ENCODE measurements around the gene MEIS2. TPM values are rescaled to one million over a fixed set of nuclear protein-coding genes. Genes with fewer than 3 reads are reported as not detected.
A peak's percentile ranks its signal among the peaks of the same experiment; 100 is the strongest.

MEIS2 gene
- total and polyA plus RNA-seq, 2 experiments from 2014 or later, result 0.27 TPM; not detected in 1

DNA sequence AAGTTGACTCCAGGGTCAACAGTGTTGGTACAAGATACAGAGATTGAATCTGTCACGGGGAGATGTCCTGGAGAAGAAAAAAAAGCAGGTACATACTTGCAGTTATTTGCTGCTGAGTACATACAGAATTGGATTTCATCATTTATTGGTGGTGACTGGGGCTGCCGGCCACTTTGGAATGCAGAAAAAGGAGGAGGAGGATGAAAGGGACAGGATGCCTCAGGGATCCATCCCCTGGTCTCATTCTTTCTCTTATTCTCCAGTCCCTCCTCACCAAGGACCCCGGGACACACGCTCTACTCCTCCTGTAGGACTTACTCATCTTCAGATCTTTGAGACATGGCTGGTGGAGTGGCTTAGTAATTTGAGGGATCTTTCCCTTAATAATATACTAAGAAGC is 30.0 kb upstream of the MEIS2 start:
- TF ChIP-seq, protein P1, sequence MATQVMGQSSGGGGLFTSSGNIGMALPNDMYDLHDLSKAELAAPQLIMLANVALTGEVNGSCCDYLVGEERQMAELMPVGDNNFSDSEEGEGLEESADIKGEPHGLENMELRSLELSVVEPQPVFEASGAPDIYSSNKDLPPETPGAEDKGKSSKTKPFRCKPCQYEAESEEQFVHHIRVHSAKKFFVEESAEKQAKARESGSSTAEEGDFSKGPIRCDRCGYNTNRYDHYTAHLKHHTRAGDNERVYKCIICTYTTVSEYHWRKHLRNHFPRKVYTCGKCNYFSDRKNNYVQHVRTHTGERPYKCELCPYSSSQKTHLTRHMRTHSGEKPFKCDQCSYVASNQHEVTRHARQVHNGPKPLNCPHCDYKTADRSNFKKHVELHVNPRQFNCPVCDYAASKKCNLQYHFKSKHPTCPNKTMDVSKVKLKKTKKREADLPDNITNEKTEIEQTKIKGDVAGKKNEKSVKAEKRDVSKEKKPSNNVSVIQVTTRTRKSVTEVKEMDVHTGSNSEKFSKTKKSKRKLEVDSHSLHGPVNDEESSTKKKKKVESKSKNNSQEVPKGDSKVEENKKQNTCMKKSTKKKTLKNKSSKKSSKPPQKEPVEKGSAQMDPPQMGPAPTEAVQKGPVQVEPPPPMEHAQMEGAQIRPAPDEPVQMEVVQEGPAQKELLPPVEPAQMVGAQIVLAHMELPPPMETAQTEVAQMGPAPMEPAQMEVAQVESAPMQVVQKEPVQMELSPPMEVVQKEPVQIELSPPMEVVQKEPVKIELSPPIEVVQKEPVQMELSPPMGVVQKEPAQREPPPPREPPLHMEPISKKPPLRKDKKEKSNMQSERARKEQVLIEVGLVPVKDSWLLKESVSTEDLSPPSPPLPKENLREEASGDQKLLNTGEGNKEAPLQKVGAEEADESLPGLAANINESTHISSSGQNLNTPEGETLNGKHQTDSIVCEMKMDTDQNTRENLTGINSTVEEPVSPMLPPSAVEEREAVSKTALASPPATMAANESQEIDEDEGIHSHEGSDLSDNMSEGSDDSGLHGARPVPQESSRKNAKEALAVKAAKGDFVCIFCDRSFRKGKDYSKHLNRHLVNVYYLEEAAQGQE (IDR thresholded peaks at IDR 0.05; ENCODE audit: unreplicated experiment), result no peak
- TF ChIP-seq JUNB (IDR thresholded peaks at IDR 0.05; ENCODE audit: unreplicated experiment) (no peak), ETS1 (IDR thresholded peaks at IDR 0.05) (no peak), STAT1 (IDR thresholded peaks at IDR 0.05; ENCODE audit: unreplicated experiment) (no peak), EZH2phosphoT487 (IDR thresholded peaks at IDR 0.05; ENCODE audit: unreplicated experiment) (no peak), CREB1 (CRISPR knock-in tag; IDR thresholded peaks at IDR 0.05; ENCODE audit: low read depth) (no peak), NANOG (IDR thresholded peaks at IDR 0.05; ENCODE audit: borderline replicate concordance) (no peak), ZNF331 (CRISPR knock-in tag; IDR thresholded peaks at IDR 0.05; ENCODE audit: low read depth) (no peak), CTCF (conservative IDR thresholded peaks at IDR 0.05; ENCODE audit: low read depth in 2 of 2) (no peak), POLR2AphosphoS5 (IDR thresholded peaks at IDR 0.05; ENCODE audit: low read depth) (no peak), EZH2 (IDR thresholded peaks at IDR 0.05; ENCODE audit: low read depth, unreplicated experiment) (no peak), ZNF114 (CRISPR knock-in tag; IDR thresholded peaks at IDR 0.05) (no peak)
- TF ChIP-seq, protein P2, sequence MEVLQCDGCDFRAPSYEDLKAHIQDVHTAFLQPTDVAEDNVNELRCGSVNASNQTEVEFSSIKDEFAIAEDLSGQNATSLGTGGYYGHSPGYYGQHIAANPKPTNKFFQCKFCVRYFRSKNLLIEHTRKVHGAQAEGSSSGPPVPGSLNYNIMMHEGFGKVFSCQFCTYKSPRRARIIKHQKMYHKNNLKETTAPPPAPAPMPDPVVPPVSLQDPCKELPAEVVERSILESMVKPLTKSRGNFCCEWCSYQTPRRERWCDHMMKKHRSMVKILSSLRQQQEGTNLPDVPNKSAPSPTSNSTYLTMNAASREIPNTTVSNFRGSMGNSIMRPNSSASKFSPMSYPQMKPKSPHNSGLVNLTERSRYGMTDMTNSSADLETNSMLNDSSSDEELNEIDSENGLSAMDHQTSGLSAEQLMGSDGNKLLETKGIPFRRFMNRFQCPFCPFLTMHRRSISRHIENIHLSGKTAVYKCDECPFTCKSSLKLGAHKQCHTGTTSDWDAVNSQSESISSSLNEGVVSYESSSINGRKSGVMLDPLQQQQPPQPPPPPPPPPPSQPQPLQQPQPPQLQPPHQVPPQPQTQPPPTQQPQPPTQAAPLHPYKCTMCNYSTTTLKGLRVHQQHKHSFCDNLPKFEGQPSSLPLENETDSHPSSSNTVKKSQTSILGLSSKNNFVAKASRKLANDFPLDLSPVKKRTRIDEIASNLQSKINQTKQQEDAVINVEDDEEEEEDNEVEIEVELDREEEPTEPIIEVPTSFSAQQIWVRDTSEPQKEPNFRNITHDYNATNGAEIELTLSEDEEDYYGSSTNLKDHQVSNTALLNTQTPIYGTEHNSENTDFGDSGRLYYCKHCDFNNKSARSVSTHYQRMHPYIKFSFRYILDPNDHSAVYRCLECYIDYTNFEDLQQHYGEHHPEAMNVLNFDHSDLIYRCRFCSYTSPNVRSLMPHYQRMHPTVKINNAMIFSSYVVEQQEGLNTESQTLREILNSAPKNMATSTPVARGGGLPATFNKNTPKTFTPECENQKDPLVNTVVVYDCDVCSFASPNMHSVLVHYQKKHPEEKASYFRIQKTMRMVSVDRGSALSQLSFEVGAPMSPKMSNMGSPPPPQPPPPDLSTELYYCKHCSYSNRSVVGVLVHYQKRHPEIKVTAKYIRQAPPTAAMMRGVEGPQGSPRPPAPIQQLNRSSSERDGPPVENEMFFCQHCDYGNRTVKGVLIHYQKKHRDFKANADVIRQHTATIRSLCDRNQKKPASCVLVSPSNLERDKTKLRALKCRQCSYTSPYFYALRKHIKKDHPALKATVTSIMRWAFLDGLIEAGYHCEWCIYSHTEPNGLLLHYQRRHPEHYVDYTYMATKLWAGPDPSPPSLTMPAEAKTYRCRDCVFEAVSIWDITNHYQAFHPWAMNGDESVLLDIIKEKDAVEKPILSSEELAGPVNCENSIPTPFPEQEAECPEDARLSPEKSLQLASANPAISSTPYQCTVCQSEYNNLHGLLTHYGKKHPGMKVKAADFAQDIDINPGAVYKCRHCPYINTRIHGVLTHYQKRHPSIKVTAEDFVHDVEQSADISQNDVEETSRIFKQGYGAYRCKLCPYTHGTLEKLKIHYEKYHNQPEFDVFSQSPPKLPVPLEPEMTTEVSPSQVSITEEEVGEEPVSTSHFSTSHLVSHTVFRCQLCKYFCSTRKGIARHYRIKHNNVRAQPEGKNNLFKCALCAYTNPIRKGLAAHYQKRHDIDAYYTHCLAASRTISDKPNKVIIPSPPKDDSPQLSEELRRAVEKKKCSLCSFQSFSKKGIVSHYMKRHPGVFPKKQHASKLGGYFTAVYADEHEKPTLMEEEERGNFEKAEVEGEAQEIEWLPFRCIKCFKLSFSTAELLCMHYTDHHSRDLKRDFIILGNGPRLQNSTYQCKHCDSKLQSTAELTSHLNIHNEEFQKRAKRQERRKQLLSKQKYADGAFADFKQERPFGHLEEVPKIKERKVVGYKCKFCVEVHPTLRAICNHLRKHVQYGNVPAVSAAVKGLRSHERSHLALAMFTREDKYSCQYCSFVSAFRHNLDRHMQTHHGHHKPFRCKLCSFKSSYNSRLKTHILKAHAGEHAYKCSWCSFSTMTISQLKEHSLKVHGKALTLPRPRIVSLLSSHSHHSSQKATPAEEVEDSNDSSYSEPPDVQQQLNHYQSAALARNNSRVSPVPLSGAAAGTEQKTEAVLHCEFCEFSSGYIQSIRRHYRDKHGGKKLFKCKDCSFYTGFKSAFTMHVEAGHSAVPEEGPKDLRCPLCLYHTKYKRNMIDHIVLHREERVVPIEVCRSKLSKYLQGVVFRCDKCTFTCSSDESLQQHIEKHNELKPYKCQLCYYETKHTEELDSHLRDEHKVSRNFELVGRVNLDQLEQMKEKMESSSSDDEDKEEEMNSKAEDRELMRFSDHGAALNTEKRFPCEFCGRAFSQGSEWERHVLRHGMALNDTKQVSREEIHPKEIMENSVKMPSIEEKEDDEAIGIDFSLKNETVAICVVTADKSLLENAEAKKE (CRISPR knock-in tag; IDR thresholded peaks at IDR 0.05), result no peak
- H3K4me3 ChIP-seq, result no peak overlapping the region
- H3K27ac ChIP-seq (ENCODE audit: low read depth), result no peak overlapping the region
- DNase-seq (ENCODE audit: low spot score), result no peak
- Mint-ChIP-seq H3K9me3 (no peaks in the 10 kb centered on the region), H3K27ac (no peak overlapping the region), H3K4me3 (no peak overlapping the region), H3K27me3 (ENCODE audit: insufficient read depth, low read depth, poor library complexity) (peaks cover 3% of the 10 kb centered on the region), H3K4me1 (peaks cover 17% of the 10 kb centered on the region; the same call in 2 of the 3 replicates), H3K36me3 (ENCODE audit: low read depth) (no peaks in the 10 kb centered on the region)
- no peaks in the 10 kb centered on the region for H3K27me3 ChIP-seq (ENCODE audit: insufficient read depth)
- no peaks in the 10 kb centered on the region for H3K36me3 ChIP-seq (ENCODE audit: insufficient read depth)
- H3K4me2 ChIP-seq, result no peak overlapping the region
- ATAC-seq, result 0 out of 3 replicates have a peak, but pooled peaks have one; percentile 24
- H3K79me2 ChIP-seq (replicated peaks; ENCODE audit: insufficient read depth), result no peaks in the 10 kb centered on the region
- no peaks in the 10 kb centered on the region for H4K20me1 ChIP-seq (replicated peaks; ENCODE audit: insufficient read depth)
- H3F3A ChIP-seq (replicated peaks; ENCODE audit: low read depth), result no peaks in the 10 kb centered on the region
- H3K4me1 ChIP-seq (ENCODE audit: insufficient read depth), result no peaks in the 10 kb centered on the region
- no peak overlapping the region for H2AFZ ChIP-seq
- H3K9me2 ChIP-seq (ENCODE audit: insufficient read depth), result no peaks in the 10 kb centered on the region
